Measurements from ENCODE around the gene BRICD5.

The BRICD5 gene

GRCh38 chr16:2238150-2238837 is 27.6 kb upstream of the BRICD5 start:
- no peak for DNase-seq (ENCODE audit: low spot score)
- H3K27ac ChIP-seq, result peak overlapping the region; percentile 57
- ChIA-PET CTCF (interaction anchor here (0.5 kb wide), 1 partner anchor 53 kb away, joined by 3 read pairs; no protein-coding TSS in a partner anchor), POLR2A (ENCODE audit: low non-redundant PET) (interaction anchor here (1.6 kb wide), 1 partner anchor 43 kb away, joined by 3 read pairs; no protein-coding TSS in a partner anchor)
- no peak for TF ChIP-seq CTCF (conservative IDR thresholded peaks at IDR 0.05; ENCODE audit: low read depth)

GRCh38 chr16:2237493-2238149 is 27.0 kb upstream of the BRICD5 start:
- ChIA-PET CTCF (no interaction called here), POLR2A (ENCODE audit: low non-redundant PET) (no interaction called here)
- TF ChIP-seq CTCF (conservative IDR thresholded peaks at IDR 0.05; ENCODE audit: low read depth), result no peak
- no peak for DNase-seq (ENCODE audit: low spot score)
- H3K27ac ChIP-seq, result no peak overlapping the region

GRCh38 chr16:2237102-2237482 is 26.4 kb upstream of the BRICD5 start:
- ChIA-PET CTCF (interaction anchor here (0.7 kb wide), 1 partner anchor 88 kb away, joined by 3 read pairs; no protein-coding TSS in a partner anchor), POLR2A (ENCODE audit: low non-redundant PET) (no interaction called here)
- TF ChIP-seq CTCF (conservative IDR thresholded peaks at IDR 0.05; ENCODE audit: low read depth), result no peak
- no peak for DNase-seq (ENCODE audit: low spot score)
- no peak overlapping the region for H3K27ac ChIP-seq

GRCh38 chr16:2236337-2237101 is 25.9 kb upstream of the BRICD5 start, which contains the start of gene DNASE1L2:
DNASE1L2 (plus strand) TSS chr16:2236444; CDS start chr16:2236817, 373 bp downstream.
- ChIA-PET POLR2A (ENCODE audit: low non-redundant PET) (no interaction called here), CTCF (interaction anchor here (0.7 kb wide), 2 partner anchors 15 to 87 kb away, joined by 3 read pairs; no protein-coding TSS in a partner anchor)
- DNase-seq (ENCODE audit: low spot score), result peak; percentile 49
- no peak for TF ChIP-seq CTCF (conservative IDR thresholded peaks at IDR 0.05; ENCODE audit: low read depth)
- H3K27ac ChIP-seq, result peak within 1 kb of the TSS; percentile 26

- H3K27ac ChIP-seq, result peak overlapping the region; percentile 26
- TF ChIP-seq CTCF (conservative IDR thresholded peaks at IDR 0.05; ENCODE audit: low read depth), result no peak
- CTCF ChIA-PET, result interaction anchor here (0.7 kb wide), 1 partner anchor 16 kb away, joined by 3 read pairs; no protein-coding TSS in a partner anchor
- POLR2A ChIA-PET (ENCODE audit: low non-redundant PET), result no interaction called here
- DNase-seq (ENCODE audit: low spot score), result no peak
Measured at GRCh38 chr16:2235695-2236336, 25.2 kb upstream of the BRICD5 start.

GRCh38 chr16:2235234-2235651 is 24.6 kb upstream of the BRICD5 start:
- TF ChIP-seq CTCF (conservative IDR thresholded peaks at IDR 0.05; ENCODE audit: low read depth), result no peak
- POLR2A ChIA-PET (ENCODE audit: low non-redundant PET), result no interaction called here
- DNase-seq (ENCODE audit: low spot score), result no peak
- CTCF ChIA-PET, result no interaction called here
- no peak overlapping the region; the same call in 1 of the 2 replicates for H3K27ac ChIP-seq
